ENCODE data around the gene ETFA. TPM values are rescaled to one million over a fixed set of nuclear protein-coding genes. Genes with fewer than 3 reads are reported as not detected.

ETFA gene
- total RNA-seq, 2 experiments from 2014 or later: 84.8 to 146 TPM

DNA sequence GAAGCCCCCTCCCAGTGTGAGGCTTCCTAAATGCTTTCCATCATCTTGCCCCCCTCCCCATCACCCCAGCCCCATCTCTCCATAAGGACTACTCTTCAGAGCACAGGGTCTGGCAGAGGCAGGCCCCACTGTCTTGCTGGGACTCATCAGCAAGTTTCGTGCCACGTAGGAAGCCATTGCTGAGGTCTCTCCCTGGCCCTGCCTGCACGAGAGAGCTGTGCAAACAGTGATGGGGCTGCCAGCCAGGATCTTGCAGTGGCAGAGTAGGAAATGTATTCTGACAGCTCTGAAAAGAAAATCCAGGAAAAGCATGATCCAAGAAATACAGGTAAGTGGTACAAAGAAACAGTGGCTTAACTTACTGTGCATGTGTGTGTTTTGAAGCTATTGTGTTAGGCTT lies 47.9 kb upstream of the ETFA start:
- no peaks in the 10 kb centered on the region for H3K4me1 ChIP-seq (ENCODE audit: insufficient read depth, low read length, poor library complexity, severe bottlenecking)
- DNase-seq (ENCODE audit: low spot score): no peak
- no TSS peak for BruUV-seq (replicated peaks)
- ChIA-PET CTCF (ENCODE audit: unreplicated experiment) (no interaction called here), POLR2A (no interaction called here)
- TF ChIP-seq, protein P1, sequence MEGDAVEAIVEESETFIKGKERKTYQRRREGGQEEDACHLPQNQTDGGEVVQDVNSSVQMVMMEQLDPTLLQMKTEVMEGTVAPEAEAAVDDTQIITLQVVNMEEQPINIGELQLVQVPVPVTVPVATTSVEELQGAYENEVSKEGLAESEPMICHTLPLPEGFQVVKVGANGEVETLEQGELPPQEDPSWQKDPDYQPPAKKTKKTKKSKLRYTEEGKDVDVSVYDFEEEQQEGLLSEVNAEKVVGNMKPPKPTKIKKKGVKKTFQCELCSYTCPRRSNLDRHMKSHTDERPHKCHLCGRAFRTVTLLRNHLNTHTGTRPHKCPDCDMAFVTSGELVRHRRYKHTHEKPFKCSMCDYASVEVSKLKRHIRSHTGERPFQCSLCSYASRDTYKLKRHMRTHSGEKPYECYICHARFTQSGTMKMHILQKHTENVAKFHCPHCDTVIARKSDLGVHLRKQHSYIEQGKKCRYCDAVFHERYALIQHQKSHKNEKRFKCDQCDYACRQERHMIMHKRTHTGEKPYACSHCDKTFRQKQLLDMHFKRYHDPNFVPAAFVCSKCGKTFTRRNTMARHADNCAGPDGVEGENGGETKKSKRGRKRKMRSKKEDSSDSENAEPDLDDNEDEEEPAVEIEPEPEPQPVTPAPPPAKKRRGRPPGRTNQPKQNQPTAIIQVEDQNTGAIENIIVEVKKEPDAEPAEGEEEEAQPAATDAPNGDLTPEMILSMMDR (conservative IDR thresholded peaks at IDR 0.05; ENCODE audit: low read length): no peak
- no peak for TF ChIP-seq EZH2phosphoT487 (IDR thresholded peaks at IDR 0.05; ENCODE audit: borderline replicate concordance, low read depth, low read length)
- no peaks in the 10 kb centered on the region for H4K20me1 ChIP-seq (ENCODE audit: insufficient read depth, low read length)
- no peaks in the 10 kb centered on the region for H3K9me3 ChIP-seq (ENCODE audit: low read length)
- no peak overlapping the region for H3K4me3 ChIP-seq (ENCODE audit: low read depth, low read length, poor library complexity, severe bottlenecking)
- H3K79me2 ChIP-seq (ENCODE audit: insufficient read depth, low read depth, low read length): no peaks in the 10 kb centered on the region
- intact Hi-C loops (cut with micrococcal nuclease; ENCODE audit: unreplicated experiment): no loop called here
- H2AFZ ChIP-seq (ENCODE audit: low read length): no peak overlapping the region
- H3K36me3 ChIP-seq (ENCODE audit: insufficient read depth, low read length): no peaks in the 10 kb centered on the region
- no peak overlapping the region for H3K27ac ChIP-seq (ENCODE audit: low read depth, low read length, poor library complexity, severe bottlenecking)
- H3K9me2 ChIP-seq (ENCODE audit: insufficient read depth, low read length): no peaks in the 10 kb centered on the region
- no peak overlapping the region for H3K4me2 ChIP-seq (ENCODE audit: low read length)

DNA sequence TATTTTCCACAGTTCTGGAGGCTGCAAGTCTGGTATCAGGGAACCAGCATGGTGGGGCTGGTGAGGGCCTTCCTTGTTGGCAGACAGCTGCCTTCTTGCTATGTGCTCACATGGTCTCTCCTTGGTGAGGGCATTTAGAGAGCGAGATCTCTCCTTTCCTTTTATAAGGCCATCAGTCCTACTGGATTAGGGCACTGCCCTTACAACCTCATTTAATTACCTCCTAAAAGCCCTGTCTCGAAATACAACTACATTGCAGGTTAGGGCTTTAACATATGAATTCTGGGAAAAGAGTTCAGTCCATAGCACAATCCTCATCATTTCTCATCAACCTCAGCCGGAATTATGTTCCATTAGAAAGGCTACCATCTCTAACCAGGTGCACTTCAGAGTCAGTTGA lies 47.2 kb upstream of the ETFA start:
- no TSS peak for BruUV-seq (replicated peaks)
- Histone ChIP-seq H4K20me1 (ENCODE audit: insufficient read depth, low read length) (no peaks in the 10 kb centered on the region), H3K9me3 (ENCODE audit: low read length) (no peaks in the 10 kb centered on the region), H3K79me2 (ENCODE audit: insufficient read depth, low read depth, low read length) (no peaks in the 10 kb centered on the region), H3K4me1 (ENCODE audit: insufficient read depth, low read length, poor library complexity, severe bottlenecking) (no peaks in the 10 kb centered on the region), H3K4me2 (ENCODE audit: low read length) (no peak overlapping the region), H2AFZ (ENCODE audit: low read length) (no peak overlapping the region), H3K36me3 (ENCODE audit: insufficient read depth, low read length) (no peaks in the 10 kb centered on the region), H3K4me3 (ENCODE audit: low read depth, low read length, poor library complexity, severe bottlenecking) (no peak overlapping the region), H3K9me2 (ENCODE audit: insufficient read depth, low read length) (no peaks in the 10 kb centered on the region), H3K27ac (ENCODE audit: low read depth, low read length, poor library complexity, severe bottlenecking) (no peak overlapping the region)
- ChIA-PET POLR2A (no interaction called here), CTCF (ENCODE audit: unreplicated experiment) (no interaction called here)
- TF ChIP-seq EZH2phosphoT487 (IDR thresholded peaks at IDR 0.05; ENCODE audit: borderline replicate concordance, low read depth, low read length): no peak
- TF ChIP-seq, protein P1 (conservative IDR thresholded peaks at IDR 0.05; ENCODE audit: low read length): no peak
- DNase-seq (ENCODE audit: low spot score): no peak
- intact Hi-C loops (cut with micrococcal nuclease; ENCODE audit: unreplicated experiment): no loop called here

DNA sequence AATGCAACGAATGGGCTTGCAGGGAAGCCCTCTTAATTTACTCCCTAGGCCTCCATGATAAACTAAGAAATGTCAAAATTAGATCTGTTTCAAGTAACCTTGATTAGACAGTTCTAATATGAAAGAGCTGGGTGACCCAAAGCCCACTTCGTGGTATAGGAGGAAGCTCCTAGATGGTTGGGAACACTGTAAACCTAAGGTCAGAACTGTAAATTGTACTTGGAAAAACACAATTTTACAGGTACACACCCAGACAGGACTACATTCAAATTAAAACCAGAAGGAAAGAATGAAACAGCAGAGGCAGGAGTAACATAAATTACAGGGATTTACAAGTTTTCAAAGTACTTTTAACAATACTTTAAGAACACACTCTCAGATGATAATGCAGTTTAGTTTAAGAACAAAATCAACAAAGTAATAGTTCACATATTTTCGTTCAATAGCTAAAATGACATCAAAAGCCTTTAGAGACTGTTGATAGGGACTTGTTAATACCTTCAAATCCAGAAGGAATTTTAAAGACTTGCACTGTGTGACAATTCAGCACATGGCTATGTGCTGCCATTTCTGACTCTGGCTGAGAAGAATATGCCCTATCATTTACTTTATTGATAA lies 43.7 kb upstream of the ETFA start:
- no TSS peak for BruUV-seq (replicated peaks)
- Histone ChIP-seq H3K4me3 (ENCODE audit: low read depth, low read length, poor library complexity, severe bottlenecking) (no peak overlapping the region), H2AFZ (ENCODE audit: low read length) (no peak overlapping the region), H3K79me2 (ENCODE audit: insufficient read depth, low read depth, low read length) (no peaks in the 10 kb centered on the region), H3K36me3 (ENCODE audit: insufficient read depth, low read length) (no peaks in the 10 kb centered on the region), H3K9me2 (ENCODE audit: insufficient read depth, low read length) (no peaks in the 10 kb centered on the region), H3K4me1 (ENCODE audit: insufficient read depth, low read length, poor library complexity, severe bottlenecking) (no peaks in the 10 kb centered on the region), H3K9me3 (ENCODE audit: low read length) (no peaks in the 10 kb centered on the region), H3K27ac (ENCODE audit: low read depth, low read length, poor library complexity, severe bottlenecking) (no peak overlapping the region), H4K20me1 (ENCODE audit: insufficient read depth, low read length) (no peaks in the 10 kb centered on the region), H3K4me2 (ENCODE audit: low read length) (no peak overlapping the region)
- CTCF ChIA-PET (ENCODE audit: unreplicated experiment): no interaction called here
- POLR2A ChIA-PET: interaction anchor here (0.6 to 1.4 kb wide), 4 partner anchors 8 to 42 kb away, joined by 3 to 5 read pairs (median 4); partner anchors contain the start of gene ISL2
- no peak for TF ChIP-seq EZH2phosphoT487 (IDR thresholded peaks at IDR 0.05; ENCODE audit: borderline replicate concordance, low read depth, low read length)
- TF ChIP-seq, protein P1 (conservative IDR thresholded peaks at IDR 0.05; ENCODE audit: low read length): no peak
- DNase-seq (ENCODE audit: low spot score): no peak
- intact Hi-C loops (cut with micrococcal nuclease; ENCODE audit: unreplicated experiment): no loop called here

Data from OCI-LY7 (cell line).